ENCODE measurements around the gene IFT88. TPM values are rescaled to one million over a fixed set of nuclear protein-coding genes. Genes with fewer than 3 reads are reported as not detected.

Gene IFT88
- total RNA-seq, 4 donors from 2014 or later = 7.9 to 47.5 (median 27.6) TPM

GRCh38 chr13:20623000-20623399, 56.0 kb downstream of the IFT88 start:
- DNase-seq = no peak
- Histone ChIP-seq H3K27me3 (no peaks in the 10 kb centered on the region), H3K36me3 (no peaks in the 10 kb centered on the region), H3K4me3 (no peak overlapping the region), H3K9me3 (no peaks in the 10 kb centered on the region), H3K4me1 (no peaks in the 10 kb centered on the region), H3K27ac (no peak overlapping the region)
- TF ChIP-seq POLR2A (IDR thresholded peaks at IDR 0.05) (no peak), CTCF (IDR thresholded peaks at IDR 0.05) (no peak)
- intact Hi-C loops (cut with DNase I; ENCODE audit: low total_unique reads) = no loop called here

- Histone ChIP-seq H3K9me3 (no peaks in the 10 kb centered on the region), H3K27me3 (no peaks in the 10 kb centered on the region), H3K27ac (no peak overlapping the region), H3K4me3 (no peak overlapping the region), H3K4me1 (no peaks in the 10 kb centered on the region), H3K36me3 (no peaks in the 10 kb centered on the region)
- TF ChIP-seq POLR2A (IDR thresholded peaks at IDR 0.05) (no peak), CTCF (IDR thresholded peaks at IDR 0.05) (no peak)
- intact Hi-C loops (cut with DNase I; ENCODE audit: low total_unique reads) = no loop called here
- no peak for DNase-seq
These were observed 57.3 kb downstream of the IFT88 start for GRCh38 chr13:20624213-20624612.

- DNase-seq = no peak
- no peak overlapping the region for H3K4me3 ChIP-seq
- no peaks in the 10 kb centered on the region for H3K36me3 ChIP-seq
- intact Hi-C loops (cut with DNase I; ENCODE audit: low total_unique reads) = no loop called here
- H3K27me3 ChIP-seq = no peaks in the 10 kb centered on the region
- no peaks in the 10 kb centered on the region for H3K4me1 ChIP-seq
- TF ChIP-seq POLR2A (IDR thresholded peaks at IDR 0.05) (no peak), CTCF (IDR thresholded peaks at IDR 0.05) (no peak)
- H3K27ac ChIP-seq = no peak overlapping the region
- no peaks in the 10 kb centered on the region for H3K9me3 ChIP-seq
These were observed 66.8 kb downstream of the IFT88 start for GRCh38 chr13:20633802-20634201.

GRCh38 chr13:20636079-20636478, 69.1 kb downstream of the IFT88 start:
- Histone ChIP-seq H3K36me3 (no peaks in the 10 kb centered on the region), H3K27ac (no peak overlapping the region), H3K4me3 (no peak overlapping the region), H3K27me3 (no peaks in the 10 kb centered on the region), H3K4me1 (no peaks in the 10 kb centered on the region), H3K9me3 (no peaks in the 10 kb centered on the region)
- no peak for TF ChIP-seq CTCF (IDR thresholded peaks at IDR 0.05)
- no peak for TF ChIP-seq POLR2A (IDR thresholded peaks at IDR 0.05)
- intact Hi-C loops (cut with DNase I; ENCODE audit: low total_unique reads) = no loop called here
- DNase-seq = no peak

GRCh38 chr13:20637811-20638210, 70.9 kb downstream of the IFT88 start:
- TF ChIP-seq POLR2A (IDR thresholded peaks at IDR 0.05) (no peak), CTCF (IDR thresholded peaks at IDR 0.05) (no peak)
- Histone ChIP-seq H3K27me3 (no peaks in the 10 kb centered on the region), H3K9me3 (no peaks in the 10 kb centered on the region), H3K4me3 (no peak overlapping the region), H3K4me1 (no peaks in the 10 kb centered on the region), H3K27ac (no peak overlapping the region), H3K36me3 (no peaks in the 10 kb centered on the region)
- intact Hi-C loops (cut with DNase I; ENCODE audit: low total_unique reads) = no loop called here
- no peak for DNase-seq

Measured in uterus (tissue), 4 donors.